PC-9 (cell line): ENCODE measurements around the gene DERL3.

Source experiments
- EZH2 ChIP-seq: fragments of 200-600 bp; sonication (generic); IDR thresholded peaks from 2 replicates; pipeline ENCODE4 v1.8.0; 2017; ENCODE audit warnings: antibody characterized with exemption, low read depth
- TF ChIP-seq, protein P1 (sequence below): fragments of 200-600 bp; sonication (generic); conservative IDR thresholded peaks from 2 replicates; pipeline ENCODE4 v1.6.1; 2017; ENCODE audit warnings: mixed run types, antibody characterized with exemption, mild to moderate bottlenecking, moderate library complexity

DNA sequence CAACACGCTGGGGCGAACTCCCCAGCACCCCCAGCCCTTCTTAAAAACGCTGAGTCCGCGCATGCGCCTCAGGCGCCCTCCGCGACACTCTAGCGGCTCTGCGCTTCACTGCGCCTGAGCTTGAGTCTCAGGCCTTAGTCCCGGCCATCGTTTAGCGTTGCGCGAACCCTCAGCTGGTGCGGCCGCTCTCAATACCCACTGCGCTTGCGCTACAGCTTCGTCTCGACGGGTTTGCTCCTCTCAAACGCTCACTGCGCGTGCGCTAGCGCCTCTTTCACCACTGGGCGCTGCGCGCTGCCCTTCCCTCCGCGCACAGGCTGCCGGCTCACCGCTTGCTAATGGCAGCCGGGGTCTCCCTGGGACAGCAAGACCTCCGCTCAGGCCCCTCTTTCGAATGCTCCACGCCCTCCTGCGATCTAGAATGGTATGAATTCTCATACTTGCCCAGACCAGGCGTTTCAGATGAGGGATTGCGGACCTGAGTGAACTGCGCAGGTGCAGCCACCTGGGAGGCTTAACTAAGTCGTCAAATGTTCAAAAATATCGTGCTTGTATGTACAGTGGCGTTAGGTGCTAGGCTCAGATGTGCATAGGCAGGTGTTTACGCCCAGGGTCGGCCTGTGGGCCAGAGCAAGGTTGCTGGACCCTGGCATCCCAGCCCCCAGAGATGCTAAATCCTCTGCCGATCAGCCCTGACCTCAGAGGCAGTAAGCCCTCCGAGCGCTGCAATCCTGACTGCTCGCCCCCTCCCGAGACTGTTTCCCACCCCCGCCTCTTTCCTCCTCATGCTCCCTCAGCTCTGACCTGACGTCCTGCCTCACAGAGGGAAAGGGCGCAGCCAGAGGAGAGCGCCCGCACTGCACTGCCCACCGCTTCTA lies 19.0 kb upstream of the DERL3 start, which contains the start of gene SLC2A11:
- TF ChIP-seq, protein P1, sequence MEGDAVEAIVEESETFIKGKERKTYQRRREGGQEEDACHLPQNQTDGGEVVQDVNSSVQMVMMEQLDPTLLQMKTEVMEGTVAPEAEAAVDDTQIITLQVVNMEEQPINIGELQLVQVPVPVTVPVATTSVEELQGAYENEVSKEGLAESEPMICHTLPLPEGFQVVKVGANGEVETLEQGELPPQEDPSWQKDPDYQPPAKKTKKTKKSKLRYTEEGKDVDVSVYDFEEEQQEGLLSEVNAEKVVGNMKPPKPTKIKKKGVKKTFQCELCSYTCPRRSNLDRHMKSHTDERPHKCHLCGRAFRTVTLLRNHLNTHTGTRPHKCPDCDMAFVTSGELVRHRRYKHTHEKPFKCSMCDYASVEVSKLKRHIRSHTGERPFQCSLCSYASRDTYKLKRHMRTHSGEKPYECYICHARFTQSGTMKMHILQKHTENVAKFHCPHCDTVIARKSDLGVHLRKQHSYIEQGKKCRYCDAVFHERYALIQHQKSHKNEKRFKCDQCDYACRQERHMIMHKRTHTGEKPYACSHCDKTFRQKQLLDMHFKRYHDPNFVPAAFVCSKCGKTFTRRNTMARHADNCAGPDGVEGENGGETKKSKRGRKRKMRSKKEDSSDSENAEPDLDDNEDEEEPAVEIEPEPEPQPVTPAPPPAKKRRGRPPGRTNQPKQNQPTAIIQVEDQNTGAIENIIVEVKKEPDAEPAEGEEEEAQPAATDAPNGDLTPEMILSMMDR: no peak
- TF ChIP-seq EZH2: no peak
